ENCODE results near the gene KBTBD12. TPM values are rescaled to one million over a fixed set of nuclear protein-coding genes. Genes with fewer than 3 reads are reported as not detected.
"Not testable (repeated sequence)": the region's sequence is repeated elsewhere in the genome, so short reads cannot be mapped to it uniquely, and the experiment has no call there.

KBTBD12 gene
- total and polyA plus RNA-seq, 8 donors, result 0.60 to 2.5 (median 1.3) TPM

- no peak overlapping the region for H3K27ac ChIP-seq
- no peak for ATAC-seq
- TF ChIP-seq CTCF (IDR thresholded peaks at IDR 0.05), result no peak
- H3K9me3 ChIP-seq, result no peaks in the 10 kb centered on the region
- intact Hi-C loops (cut with DNase I), result no loop called here
- DNase-seq, result no peak
- H3K4me1 ChIP-seq, result no peaks in the 10 kb centered on the region
- no peak overlapping the region for H3K4me3 ChIP-seq
- H3K27me3 ChIP-seq, result no peaks in the 10 kb centered on the region
- H3K36me3 ChIP-seq, result no peaks in the 10 kb centered on the region
Observed at GRCh38 chr3:127903611-127904375, 11.2 kb upstream of the KBTBD12 start.

GRCh38 chr3:127905556-127905955, 9.5 kb upstream of the KBTBD12 start:
- Histone ChIP-seq H3K36me3 (no peaks in the 10 kb centered on the region), H3K4me3 (no peak overlapping the region), H3K27me3 (no peaks in the 10 kb centered on the region), H3K27ac (no peak overlapping the region), H3K4me1 (no peaks in the 10 kb centered on the region), H3K9me3 (no peaks in the 10 kb centered on the region)
- no peak for TF ChIP-seq CTCF (IDR thresholded peaks at IDR 0.05)
- no peak for ATAC-seq
- DNase-seq, result no peak
- intact Hi-C loops (cut with DNase I), result no loop called here

- H3K27ac ChIP-seq; DNase-seq; H3K9me3 ChIP-seq; H3K4me1 ChIP-seq; H3K27me3 ChIP-seq; ATAC-seq; H3K36me3 ChIP-seq; intact Hi-C loops (cut with DNase I); H3K4me3 ChIP-seq: not testable (repeated sequence)
Observed at GRCh38 chr3:127906653-127907052, 8.4 kb upstream of the KBTBD12 start.

GRCh38 chr3:127908202-127908601, 6.8 kb upstream of the KBTBD12 start:
- Histone ChIP-seq H3K36me3 (no peaks in the 10 kb centered on the region), H3K4me3 (no peak overlapping the region), H3K4me1 (peaks cover 0 to 7% of the 10 kb centered on the region in 2 donors), H3K27ac (no peak overlapping the region), H3K9me3 (no peaks in the 10 kb centered on the region), H3K27me3 (no peaks in the 10 kb centered on the region)
- no peak for DNase-seq
- TF ChIP-seq CTCF (IDR thresholded peaks at IDR 0.05), result no peak
- peak; percentile 63 for ATAC-seq
- intact Hi-C loops (cut with DNase I), result no loop called here

- Histone ChIP-seq H3K4me1 (peaks cover 0 to 7% of the 10 kb centered on the region in 2 donors), H3K36me3 (no peaks in the 10 kb centered on the region), H3K9me3 (peaks cover 0 to 2% of the 10 kb centered on the region in 2 donors), H3K27ac (no peak overlapping the region), H3K4me3 (no peak overlapping the region), H3K27me3 (peaks cover 0 to 6% of the 10 kb centered on the region in 2 donors)
- TF ChIP-seq CTCF (IDR thresholded peaks at IDR 0.05), result no peak
- no peak for ATAC-seq
- intact Hi-C loops (cut with DNase I), result no loop called here
- no peak for DNase-seq
Observed at GRCh38 chr3:127908951-127909350, 6.1 kb upstream of the KBTBD12 start.

GRCh38 chr3:127909646-127910045, 5.4 kb upstream of the KBTBD12 start:
- DNase-seq (no peak), ATAC-seq (no peak)
- no peaks in the 10 kb centered on the region for H3K36me3 ChIP-seq
- H3K4me1 ChIP-seq, result peaks cover 0 to 9% of the 10 kb centered on the region in 2 donors
- intact Hi-C loops (cut with DNase I), result no loop called here
- TF ChIP-seq CTCF (IDR thresholded peaks at IDR 0.05), result no peak
- no peak overlapping the region for H3K27ac ChIP-seq
- peaks cover 0 to 13% of the 10 kb centered on the region in 2 donors for H3K27me3 ChIP-seq
- no peak overlapping the region for H3K4me3 ChIP-seq
- peaks cover 0 to 2% of the 10 kb centered on the region in 2 donors for H3K9me3 ChIP-seq
